Erythroblast (primary cell): ENCODE measurements around the gene CCNG2.

Experiments
- DNase-seq, 2 experiments: peaks; one replicate each; lab custom pipeline; 2025; lab: John Stamatoyannopoulos, UW
- GATA1 ChIP-seq: IDR thresholded peaks from 2 replicates; pipeline ENCODE4 v1.6.1; 2011; ENCODE audit warnings: low read depth, mild to moderate bottlenecking, control low read depth, low read length, moderate library complexity
- POLR2A ChIP-seq: IDR thresholded peaks from 2 replicates; pipeline ENCODE4 v1.6.1; 2011; ENCODE audit warnings: mild to moderate bottlenecking, low read length

The CCNG2 gene

GRCh38 chr4:77219266-77219665, 62.3 kb downstream of the CCNG2 start:
- DNase-seq = no peak
- no peak for TF ChIP-seq GATA1
- TF ChIP-seq POLR2A = no peak
